GM18508 (cell line): ENCODE measurements around the gene CLCN2.

Source experiments
- ATAC-seq: cut with Tn5 transposase; IDR thresholded peaks from one replicate; pipeline ENCODE4 v1.9.1; 2021; ENCODE audit warnings: moderate number of reproducible peaks; ENCODE audit not compliant: insufficient read depth, unreplicated experiment

The CLCN2 gene

GRCh38 chr3:184333190-184333589, 28.2 kb downstream of the CLCN2 start:
- no peak for ATAC-seq

GRCh38 chr3:184332370-184333090, 28.9 kb downstream of the CLCN2 start:
- ATAC-seq: no peak

- no peak for ATAC-seq
Observed at GRCh38 chr3:184328516-184328915, 32.9 kb downstream of the CLCN2 start.

GRCh38 chr3:184327171-184327570, 34.2 kb downstream of the CLCN2 start:
- no peak for ATAC-seq

- no peak for ATAC-seq
Observed at GRCh38 chr3:184325715-184326369, 35.6 kb downstream of the CLCN2 start.

- no peak for ATAC-seq
Observed at GRCh38 chr3:184325269-184325668, 36.1 kb downstream of the CLCN2 start.

- no peak for ATAC-seq
Observed at GRCh38 chr3:184323696-184324095, 37.7 kb downstream of the CLCN2 start.

- no peak for ATAC-seq
Observed at GRCh38 chr3:184322731-184323487, 38.5 kb downstream of the CLCN2 start.

GRCh38 chr3:184321666-184322065, 39.7 kb downstream of the CLCN2 start:
- ATAC-seq: no peak

GRCh38 chr3:184320104-184320445, 41.3 kb downstream of the CLCN2 start:
- no peak for ATAC-seq

- ATAC-seq: no peak
Observed at GRCh38 chr3:184317201-184317600, 44.2 kb downstream of the CLCN2 start.

- no peak for ATAC-seq
Observed at GRCh38 chr3:184316792-184317191, 44.6 kb downstream of the CLCN2 start.

- no peak for ATAC-seq
Observed at GRCh38 chr3:184315871-184316661, 45.3 kb downstream of the CLCN2 start.

- peak; percentile 5 for ATAC-seq
Observed at GRCh38 chr3:184315543-184315867, 45.9 kb downstream of the CLCN2 start.

- ATAC-seq: peak; percentile 12
Observed at GRCh38 chr3:184314700-184315542, 46.5 kb downstream of the CLCN2 start.

- ATAC-seq: peak; percentile 51
Observed at GRCh38 chr3:184314363-184314699, 47.1 kb downstream of the CLCN2 start, which contains the start of gene EIF4G1. Gene EIF4G1 (plus strand): TSS chr3:184314606. CDS start chr3:184315797, 1,191 bp downstream.

GRCh38 chr3:184311633-184312032, 49.8 kb downstream of the CLCN2 start:
- ATAC-seq: no peak

- no peak for ATAC-seq
Observed at GRCh38 chr3:184308744-184309143, 52.7 kb downstream of the CLCN2 start.

- ATAC-seq: no peak
Observed at GRCh38 chr3:184307915-184308314, 53.5 kb downstream of the CLCN2 start.
